H9 (cell line): ENCODE data around the gene PGF. TPM values are rescaled to one million over a fixed set of nuclear protein-coding genes. Genes with fewer than 3 reads are reported as not detected.
A peak's percentile ranks its signal among the peaks of the same experiment; 100 is the strongest.

Experiments used
- DNase-seq: peaks from one replicate; pipeline ENCODE4 v3.0.0-alpha.2; 2017
- H2AFZ ChIP-seq: one replicate; pipeline ENCODE4 v1.6.1; 2013; ENCODE audit warnings: mild to moderate bottlenecking, low read length, control low read depth, moderate library complexity
- H2AK5ac ChIP-seq: 2 replicates; pipeline ENCODE4 v1.6.1; 2013; ENCODE audit warnings: low read length, control low read depth, mixed read lengths; ENCODE audit not compliant: insufficient read length
- H2BK120ac ChIP-seq: one replicate; pipeline ENCODE4 v1.6.1; 2013; ENCODE audit warnings: low read depth, mild to moderate bottlenecking, low read length, control low read depth, inconsistent platforms; ENCODE audit not compliant: poor library complexity, severe bottlenecking
- H2BK12ac ChIP-seq: 2 replicates; pipeline ENCODE4 v1.6.1; 2013; ENCODE audit warnings: low read length, control low read depth, mixed read lengths, low read depth; ENCODE audit not compliant: insufficient read length
- H2BK15ac ChIP-seq: 2 replicates; pipeline ENCODE4 v1.6.1; 2013; ENCODE audit warnings: low read depth, low read length, control low read depth
- H2BK20ac ChIP-seq: one replicate; pipeline ENCODE4 v1.6.1; 2013; ENCODE audit warnings: low read depth, mild to moderate bottlenecking, low read length, control low read depth, inconsistent platforms; ENCODE audit not compliant: poor library complexity, severe bottlenecking
- H2BK5ac ChIP-seq: 2 replicates; pipeline ENCODE4 v1.6.1; 2013; ENCODE audit warnings: low read length, control low read depth, mixed read lengths; ENCODE audit not compliant: insufficient read length
- H3K14ac ChIP-seq: 2 replicates; pipeline ENCODE4 v1.6.1; 2013; ENCODE audit warnings: low read length, control low read depth; ENCODE audit not compliant: insufficient read depth
- H3K18ac ChIP-seq: 2 replicates; pipeline ENCODE4 v1.6.1; 2013; ENCODE audit warnings: low read depth, mild to moderate bottlenecking, mixed read lengths, low read length, control low read depth; ENCODE audit not compliant: insufficient read length
- H3K23ac ChIP-seq: 2 replicates; pipeline ENCODE4 v1.6.1; 2013; ENCODE audit warnings: low read length, control low read depth, mixed read lengths, low read depth; ENCODE audit not compliant: insufficient read length
- H3K23me2 ChIP-seq: 2 replicates; pipeline ENCODE4 v1.6.1; 2013; ENCODE audit warnings: low read depth, mild to moderate bottlenecking, mixed read lengths, low read length, control low read depth; ENCODE audit not compliant: insufficient read length, poor library complexity, severe bottlenecking
- H3K27ac ChIP-seq: 2 replicates; pipeline ENCODE4 v1.5.1; 2013; ENCODE audit warnings: low read length, control low read depth, mixed read lengths, low read depth; ENCODE audit not compliant: insufficient read length
- H3K27me3 ChIP-seq: 2 replicates; pipeline ENCODE4 v1.6.1; 2013; ENCODE audit warnings: low read length, control low read depth, inconsistent platforms; ENCODE audit not compliant: insufficient read depth
- H3K4ac ChIP-seq: 2 replicates; pipeline ENCODE4 v1.6.1; 2013; ENCODE audit warnings: low read depth, mild to moderate bottlenecking, control low read depth, inconsistent platforms, low read length, moderate library complexity
- H3K4me1 ChIP-seq: 2 replicates; pipeline ENCODE4 v1.6.1; 2013; ENCODE audit warnings: low read length, control low read depth, inconsistent platforms; ENCODE audit not compliant: insufficient read depth
- H3K4me2 ChIP-seq: 2 replicates; pipeline ENCODE4 v1.6.1; 2013; ENCODE audit warnings: low read length, control low read depth, mixed read lengths; ENCODE audit not compliant: insufficient read length, insufficient read depth
- H3K56ac ChIP-seq: 2 replicates; pipeline ENCODE4 v1.6.1; 2013; ENCODE audit warnings: low read depth, mild to moderate bottlenecking, mixed read lengths, low read length, control low read depth; ENCODE audit not compliant: insufficient read length
- H3K79me1 ChIP-seq: 2 replicates; pipeline ENCODE4 v1.6.1; 2013; ENCODE audit warnings: low read depth, mild to moderate bottlenecking, moderate library complexity, low read length, control low read depth, inconsistent platforms; ENCODE audit not compliant: insufficient read depth, poor library complexity, severe bottlenecking
- H3K79me2 ChIP-seq: 2 replicates; pipeline ENCODE4 v1.6.1; 2013; ENCODE audit warnings: low read length, control low read depth, inconsistent platforms; ENCODE audit not compliant: insufficient read depth
- H3K9ac ChIP-seq: 2 replicates; pipeline ENCODE4 v1.6.1; 2013; ENCODE audit warnings: low read length, control low read depth, mixed read lengths; ENCODE audit not compliant: insufficient read length; ENCODE audit errors: extremely low read depth
- H3K9me3 ChIP-seq: one replicate; pipeline ENCODE4 v1.6.1; 2013; ENCODE audit warnings: low read depth, low read length, inconsistent platforms; ENCODE audit not compliant: control insufficient read depth
- H3T11ph ChIP-seq: one replicate; pipeline ENCODE4 v1.6.1; 2013; ENCODE audit warnings: mild to moderate bottlenecking, low read length, control low read depth, inconsistent platforms
- H4K20me1 ChIP-seq: one replicate; pipeline ENCODE4 v1.6.1; 2013; ENCODE audit not compliant: control insufficient read depth, insufficient read length, insufficient read depth
- H4K5ac ChIP-seq: 2 replicates; pipeline ENCODE4 v1.6.1; 2013; ENCODE audit warnings: low read depth, mild to moderate bottlenecking, mixed read lengths, low read length, control low read depth; ENCODE audit not compliant: insufficient read length
- H4K8ac ChIP-seq: replicated peaks from 2 replicates; pipeline ENCODE4 v1.6.1; 2013; ENCODE audit warnings: low read length, control low read depth, mixed read lengths, low read depth; ENCODE audit not compliant: insufficient read length
- H4K91ac ChIP-seq: 2 replicates; pipeline ENCODE4 v1.6.1; 2013; ENCODE audit warnings: low read depth, mild to moderate bottlenecking, moderate library complexity, mixed read lengths, low read length, control low read depth; ENCODE audit not compliant: insufficient read length
- H3K27ac Mint-ChIP-seq, 3 experiments: 2 replicates in 2 of 3; 3 replicates in 1 of 3; pipeline ENCODE4 v1.8.0; 2020 to 2021; ENCODE audit warnings: mixed read lengths in 3 of 3, mild to moderate bottlenecking in 1 of 3, moderate library complexity in 1 of 3
- H3K27me3 Mint-ChIP-seq: 2 replicates; pipeline ENCODE4 v1.8.0; 2021; ENCODE audit warnings: low read depth, mild to moderate bottlenecking, moderate library complexity, mixed read lengths
- H3K36me3 Mint-ChIP-seq, 3 experiments: 2 replicates in 2 of 3; 3 replicates in 1 of 3; pipeline ENCODE4 v1.8.0; 2020 to 2021; ENCODE audit warnings: low read depth in 3 of 3, mixed read lengths in 3 of 3; ENCODE audit not compliant: insufficient read depth in 1 of 3
- H3K4me1 Mint-ChIP-seq, 2 experiments: 2 replicates each; pipeline ENCODE4 v1.8.0; 2020; ENCODE audit warnings: mixed read lengths in 2 of 2
- H3K4me3 Mint-ChIP-seq, 2 experiments: 2 replicates in 1 of 2; 3 replicates in 1 of 2; pipeline ENCODE4 v1.8.0; 2020 to 2021; ENCODE audit warnings: mild to moderate bottlenecking in 2 of 2, mixed read lengths in 2 of 2, moderate library complexity in 1 of 2
- H3K9me3 Mint-ChIP-seq, 2 experiments: 2 replicates in 1 of 2; 3 replicates in 1 of 2; pipeline ENCODE4 v1.8.0; 2020; ENCODE audit warnings: mild to moderate bottlenecking in 2 of 2, mixed read lengths in 2 of 2, moderate library complexity in 1 of 2
- WGBS: extraction: QIAGEN DNeasy Blood & Tissue Kit; methylation state at CpG from one replicate; pipeline ENCODE4 v1.1.7; 2013; ENCODE audit warnings: missing lambda C conversion rate, low lambda C conversion rate, mixed read lengths; ENCODE audit not compliant: insufficient read length; ENCODE audit errors: extremely low coverage; 5-methylcytosine and 5-hydroxymethylcytosine counted together
- total RNA-seq: library from RNA; stranded (reverse); gene quantifications from 2 replicates; pipeline ENCODE4 v1.2.1, GENCODE V29; 2021
- TF ChIP-seq, protein P1 (sequence below): fragments of 200-600 bp; sonication (generic); conservative IDR thresholded peaks from 3 replicates; pipeline ENCODE4 v1.8.0; 2021; ENCODE audit warnings: antibody characterized with exemption, mild to moderate bottlenecking

PGF gene
- total RNA-seq, 1 experiment from 2014 or later, result 2.3 TPM

DNA sequence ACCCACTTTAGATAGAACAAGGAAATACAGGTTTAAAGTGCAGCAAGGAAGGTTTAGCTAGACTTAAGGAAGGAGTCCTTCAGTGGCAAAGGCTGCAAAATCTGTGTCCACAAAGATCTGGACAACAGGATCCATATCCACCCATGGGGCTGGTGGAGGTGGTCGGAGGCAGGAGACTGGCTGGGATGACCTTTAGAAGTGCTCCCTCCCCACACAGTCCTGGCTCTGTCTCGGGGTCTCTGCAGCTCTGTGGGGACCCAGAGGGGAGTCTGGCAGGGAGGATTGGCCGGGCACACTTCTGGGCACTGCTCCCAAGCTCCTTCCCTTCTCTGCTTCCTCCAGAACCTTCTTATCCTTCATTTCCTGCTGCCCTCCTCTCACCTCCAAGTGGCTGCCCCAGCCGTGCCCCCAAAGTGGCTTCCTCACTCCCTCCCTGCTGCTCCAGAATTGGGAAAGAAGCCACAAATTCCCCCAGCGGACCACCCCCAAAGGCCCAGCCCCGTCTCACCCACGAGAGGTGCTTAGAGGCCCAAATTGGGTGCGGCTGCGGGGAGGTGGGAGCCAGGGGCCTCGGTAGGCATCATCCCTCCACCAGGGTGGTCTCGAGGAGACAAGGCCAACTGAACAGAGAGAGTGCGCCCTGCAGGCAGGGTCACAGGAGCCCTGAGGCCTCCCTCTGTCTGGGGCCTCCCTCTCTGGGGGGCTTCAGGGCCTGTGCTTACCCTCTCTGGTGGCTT lies 21.9 kb upstream of the PGF start:
- Histone ChIP-seq H4K8ac (no peak overlapping the region), H2AK5ac (no peak overlapping the region), H3K79me1 (no peaks in the 10 kb centered on the region), H2BK15ac (no peak overlapping the region), H3K4me2 (no peak overlapping the region), H4K5ac (no peak overlapping the region), H3K79me2 (no peaks in the 10 kb centered on the region), H3K4me1 (no peaks in the 10 kb centered on the region; the same call in 1 of the 2 replicates), H3K9ac (no peak overlapping the region), H2BK5ac (no peak overlapping the region), H3K18ac (no peak overlapping the region), H3K27ac (no peak overlapping the region), H4K20me1 (no peaks in the 10 kb centered on the region), H3K27me3 (no peaks in the 10 kb centered on the region), H3K56ac (no peak overlapping the region), H3K14ac (no peak overlapping the region), H2BK120ac (no peak overlapping the region), H4K91ac (no peak overlapping the region), H3K4ac (no peak overlapping the region), H2AFZ (no peak overlapping the region), H3K9me3 (no peaks in the 10 kb centered on the region), H3K23me2 (no peaks in the 10 kb centered on the region), H2BK12ac (no peak overlapping the region), H3T11ph (no peak overlapping the region), H3K23ac (no peak overlapping the region), H2BK20ac (no peak overlapping the region)
- DNase-seq, result peak; percentile 21
- TF ChIP-seq, protein P1, sequence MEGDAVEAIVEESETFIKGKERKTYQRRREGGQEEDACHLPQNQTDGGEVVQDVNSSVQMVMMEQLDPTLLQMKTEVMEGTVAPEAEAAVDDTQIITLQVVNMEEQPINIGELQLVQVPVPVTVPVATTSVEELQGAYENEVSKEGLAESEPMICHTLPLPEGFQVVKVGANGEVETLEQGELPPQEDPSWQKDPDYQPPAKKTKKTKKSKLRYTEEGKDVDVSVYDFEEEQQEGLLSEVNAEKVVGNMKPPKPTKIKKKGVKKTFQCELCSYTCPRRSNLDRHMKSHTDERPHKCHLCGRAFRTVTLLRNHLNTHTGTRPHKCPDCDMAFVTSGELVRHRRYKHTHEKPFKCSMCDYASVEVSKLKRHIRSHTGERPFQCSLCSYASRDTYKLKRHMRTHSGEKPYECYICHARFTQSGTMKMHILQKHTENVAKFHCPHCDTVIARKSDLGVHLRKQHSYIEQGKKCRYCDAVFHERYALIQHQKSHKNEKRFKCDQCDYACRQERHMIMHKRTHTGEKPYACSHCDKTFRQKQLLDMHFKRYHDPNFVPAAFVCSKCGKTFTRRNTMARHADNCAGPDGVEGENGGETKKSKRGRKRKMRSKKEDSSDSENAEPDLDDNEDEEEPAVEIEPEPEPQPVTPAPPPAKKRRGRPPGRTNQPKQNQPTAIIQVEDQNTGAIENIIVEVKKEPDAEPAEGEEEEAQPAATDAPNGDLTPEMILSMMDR, result no peak
- Mint-ChIP-seq H3K9me3 (no peaks in the 10 kb centered on the region), H3K27me3 (no peaks in the 10 kb centered on the region; the same call in 1 of the 2 replicates), H3K4me3 (peak overlapping the region in 1 of 2 experiments; percentile 2; a peak in 1 of 5 replicates), H3K36me3 (no peaks in the 10 kb centered on the region), H3K4me1 (peaks cover 33 to 51% of the 10 kb centered on the region in 2 experiments), H3K27ac (peak overlapping the region in 1 of 3 experiments; percentile 70; a peak in 1 of 7 replicates)
- no CpG with 5 or more reads among the region's 12 CpGs for WGBS
